K562 (cell line): ENCODE results near the gene RGMB. TPM values are rescaled to one million over a fixed set of nuclear protein-coding genes. Genes with fewer than 3 reads are reported as not detected.

ENCODE experiments used
- ATAC-seq: fragments of 200-7000 bp; cut with Tn5 transposase; 3 replicates; pipeline ENCODE4 v1.9.1; 2020; ENCODE audit warnings: moderate library complexity
- BruUV-seq: library from RNA; stranded (reverse); fragments of 400-500 nt; replicated peaks from 2 replicates; lab custom pipeline; 2021; lab: Mats Ljungman, UMichigan
- CTCF ChIA-PET: fragments of 300-600 bp; formaldehyde crosslinking; extraction: SDS; loops from one replicate; lab custom pipeline; 2021; ENCODE audit warnings: low intra/inter-chr PET ratio; lab: Yijun Ruan, JAX
- POLR2A ChIA-PET: fragments of 300-600, 350-650 bp; sonication (Branson Sonifier 250); formaldehyde crosslinking; extraction: SDS; loops from one replicate; lab custom pipeline; 2021; ENCODE audit warnings: antibody characterized with exemption, inconsistent platforms; lab: Yijun Ruan, JAX
- DNase-seq, 4 experiments: peaks; one replicate each; pipeline versions ENCODE4 v3.0.0 to v3.0.0-alpha.2; 2011 to 2018; ENCODE audit warnings: low spot score in 3 of 4, mixed read lengths in 3 of 4; ENCODE audit errors: extremely low read depth in 1 of 4
- FAIRE-seq: peaks from 2 replicates; lab custom pipeline; 2011; peaks lifted over from hg19 to GRCh38; lab: Jason Lieb, UNC
- H2AFZ ChIP-seq: 2 replicates; pipeline ENCODE4 v1.6.0; 2011; ENCODE audit warnings: low read depth, low read length, control low read depth, inconsistent platforms
- H3K27ac ChIP-seq: fragments of 200-600 bp; 3 replicates; pipeline ENCODE4 v1.8.0; 2011; ENCODE audit warnings: low read depth, mild to moderate bottlenecking, control low read depth, inconsistent platforms, low read length, moderate library complexity, mixed read lengths; ENCODE audit errors: extremely low read depth
- H3K27me3 ChIP-seq, 2 experiments: fragments of 300-600 bp in 1 of 2; 2 replicates in 1 of 2; 3 replicates in 1 of 2; pipeline versions ENCODE4 v1.6.0 to v1.8.0; 2011; ENCODE audit warnings: inconsistent platforms in 2 of 2, low read length in 2 of 2, mild to moderate bottlenecking in 1 of 2, mixed read lengths in 1 of 2, moderate library complexity in 1 of 2; ENCODE audit not compliant: control insufficient read depth in 2 of 2, insufficient read depth in 2 of 2
- H3K36me3 ChIP-seq: fragments of 300-600 bp; 3 replicates; pipeline ENCODE4 v1.8.0; 2011; ENCODE audit warnings: mild to moderate bottlenecking, low read length, inconsistent platforms; ENCODE audit not compliant: control insufficient read depth, insufficient read depth
- H3K4me1 ChIP-seq, 2 experiments: fragments of 200-600 bp in 1 of 2; replicated peaks in 1 of 2; 2 replicates in 1 of 2; 3 replicates in 1 of 2; pipeline versions ENCODE4 v1.5.1 to v1.8.0; 2011; ENCODE audit warnings: inconsistent platforms in 2 of 2, low read length in 2 of 2, mild to moderate bottlenecking in 1 of 2, mixed read lengths in 1 of 2, moderate library complexity in 1 of 2; ENCODE audit not compliant: control insufficient read depth in 2 of 2, insufficient read depth in 2 of 2
- H3K4me2 ChIP-seq: 2 replicates; pipeline ENCODE4 v1.6.1; 2011; ENCODE audit warnings: low read length, control low read depth, inconsistent platforms, mixed read lengths; ENCODE audit not compliant: insufficient read depth
- H3K4me3 ChIP-seq: fragments of 200-600 bp; sonication (generic), shearing (Covaris generic); 2 replicates; pipeline ENCODE4 v1.5.1; 2016; ENCODE audit warnings: control low read depth, inconsistent platforms
- H3K79me2 ChIP-seq: fragments of 200-600 bp; 3 replicates; pipeline ENCODE4 v1.8.0; 2011; ENCODE audit warnings: low read length, inconsistent platforms; ENCODE audit not compliant: control insufficient read depth, insufficient read depth
- H3K9ac ChIP-seq, 2 experiments: 2 replicates each; pipeline versions ENCODE4 v1.6.0 to v1.6.1; 2011; ENCODE audit warnings: low read depth in 2 of 2, low read length in 2 of 2, control low read depth in 1 of 2, inconsistent platforms in 1 of 2, mild to moderate bottlenecking in 1 of 2, mixed read lengths in 1 of 2; ENCODE audit not compliant: insufficient read depth in 1 of 2
- H3K9me1 ChIP-seq: one replicate; pipeline ENCODE4 v1.6.0; 2011; ENCODE audit warnings: inconsistent platforms, mild to moderate bottlenecking, low read length, moderate library complexity; ENCODE audit not compliant: control insufficient read depth, insufficient read depth
- H3K9me3 ChIP-seq: replicated peaks from 2 replicates; pipeline ENCODE4 v1.5.1; 2011; ENCODE audit warnings: low read depth, low read length, inconsistent platforms; ENCODE audit not compliant: control insufficient read depth, insufficient read depth
- H4K20me1 ChIP-seq: replicated peaks from 2 replicates; pipeline ENCODE4 v1.6.1; 2011; ENCODE audit warnings: low read length, inconsistent platforms, mixed read lengths; ENCODE audit not compliant: control insufficient read depth, insufficient read depth
- JUN ChIP-seq, 2 experiments: sonication (generic) in 1 of 2; formaldehyde crosslinking in 1 of 2; IDR thresholded peaks; 2 replicates each; pipeline versions ENCODE4 v1.6.1 to v1.8.0; 2012 to 2022; ENCODE audit warnings: borderline replicate concordance in 2 of 2, mild to moderate bottlenecking in 2 of 2, improper control_type of control experiment in 1 of 2, low read depth in 1 of 2, low read length in 1 of 2, missing genetic modification reagents in 1 of 2
- U2AF2 ChIP-seq: fragments of 200-400 bp; formaldehyde crosslinking; optimal IDR thresholded peaks from 2 replicates; pipeline ENCODE3; 2017; ENCODE audit warnings: low read depth, mild to moderate bottlenecking, low read length
- whole genome bisulfite sequencing: fragments of 100-300 bp; shearing (Covaris generic); methylation state at CpG from one replicate; pipeline ENCODE4 v1.1.6; 2016; ENCODE audit warnings: low coverage, mixed read lengths; ENCODE audit not compliant: insufficient coverage; ENCODE audit errors: missing lambda C conversion rate; 5-methylcytosine and 5-hydroxymethylcytosine counted together
- in situ Hi-C: fragments of 300-500 bp; cut with MboI; formaldehyde crosslinking; loops from 4 replicates; pipeline ENCODE4 v1.15.0; 2018; ENCODE audit warnings: inconsistent platforms, mixed read lengths
- intact Hi-C: fragments of 100-400 bp; cut with micrococcal nuclease; formaldehyde crosslinking; loops from 2 replicates; pipeline ENCODE4 v1.14.2; 2022
- polyA plus RNA-seq, 8 experiments: library from polyadenylated mRNA; depleted of rRNA in 4 of 8; stranded (reverse) in 5 of 8; unstranded in 3 of 8; fragments of >200 nt; fragmentation: Nextera tagmentation in 2 of 8; fragmentation: Illumina TruSeq in 1 of 8; extraction: Ambion mirVana in 2 of 8; extraction: Trizol in 1 of 8; gene quantifications; 2 replicates each; pipeline versions ENCODE4 v1.2.1 to v1.2.3, GENCODE V29; 2011 to 2014; ENCODE audit warnings: inconsistent platforms in 1 of 8, missing spikeins in 1 of 8
- total RNA-seq, 7 experiments: library from RNA; depleted of rRNA in 6 of 7; stranded (reverse); fragments of >200 nt in 6 of 7; fragmentation: Illumina TruSeq in 2 of 7; extraction: Trizol in 2 of 7; gene quantifications; 2 replicates each; pipeline versions ENCODE4 v1.2.1 to v1.2.3, GENCODE V29; 2011 to 2021; ENCODE audit warnings: low replicate concordance in 1 of 7
- TF ChIP-seq, protein P1 (sequence below): fragments of 450-650 bp; formaldehyde crosslinking; IDR thresholded peaks from 2 replicates; pipeline ENCODE4 v1.4.0; 2022; ENCODE audit warnings: missing genetic modification characterization

The RGMB gene
- total and polyA plus RNA-seq, 9 of the 15 experiments (the other 6 are each of a cell fraction or from before 2014, with no cell fraction given) = 0.03 to 0.38 TPM; not detected in 7

GRCh38 chr5:98781964-98782363, 8.5 kb downstream of the RGMB start (continued):
- TF ChIP-seq JUN (IDR thresholded peaks at IDR 0.05; ENCODE audit: borderline replicate concordance, low read depth, low read length) (no peak), JUN (CRISPR knock-in tag; IDR thresholded peaks at IDR 0.05; ENCODE audit: borderline replicate concordance) (no peak)
- TF ChIP-seq, protein P1, sequence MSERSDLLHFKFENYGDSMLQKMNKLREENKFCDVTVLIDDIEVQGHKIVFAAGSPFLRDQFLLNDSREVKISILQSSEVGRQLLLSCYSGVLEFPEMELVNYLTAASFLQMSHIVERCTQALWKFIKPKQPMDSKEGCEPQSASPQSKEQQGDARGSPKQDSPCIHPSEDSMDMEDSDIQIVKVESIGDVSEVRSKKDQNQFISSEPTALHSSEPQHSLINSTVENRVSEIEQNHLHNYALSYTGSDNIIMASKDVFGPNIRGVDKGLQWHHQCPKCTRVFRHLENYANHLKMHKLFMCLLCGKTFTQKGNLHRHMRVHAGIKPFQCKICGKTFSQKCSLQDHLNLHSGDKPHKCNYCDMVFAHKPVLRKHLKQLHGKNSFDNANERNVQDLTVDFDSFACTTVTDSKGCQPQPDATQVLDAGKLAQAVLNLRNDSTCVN (CRISPR knock-in tag) = no peak

DNA sequence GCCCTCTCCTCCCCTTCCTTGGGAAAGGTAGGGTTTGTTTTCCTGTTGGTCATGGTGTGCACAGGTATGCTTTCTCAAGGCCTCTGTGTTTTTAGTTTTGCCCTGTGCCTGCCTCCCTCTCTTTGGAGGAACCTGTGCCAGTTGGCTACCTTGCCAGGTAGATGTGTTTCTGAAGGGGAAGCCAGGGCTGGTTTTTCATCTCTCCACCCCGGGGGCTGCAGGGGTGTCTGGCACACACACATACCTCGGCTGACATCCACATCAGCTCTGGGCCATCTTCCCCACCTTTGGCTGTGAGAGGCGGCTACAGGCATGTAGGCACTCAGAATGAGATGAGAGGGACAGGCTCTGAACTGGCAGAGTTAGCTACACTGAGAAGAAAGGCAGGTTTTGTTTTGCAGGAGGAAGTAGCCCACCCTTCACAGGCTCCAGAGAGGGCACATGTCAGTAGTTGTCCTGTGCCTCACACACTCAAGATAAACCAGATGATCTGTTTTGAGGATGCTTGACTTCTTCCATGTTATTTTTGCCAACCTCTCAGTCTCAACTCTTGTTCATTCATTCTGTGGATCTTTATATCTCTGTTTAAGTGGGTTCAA, 9.7 kb downstream of the RGMB start:
- H2AFZ ChIP-seq = no peak overlapping the region
- no peaks in the 10 kb centered on the region for H3K79me2 ChIP-seq
- in situ Hi-C loops = no loop called here
- no peaks in the 10 kb centered on the region for H4K20me1 ChIP-seq
- no peak overlapping the region for H3K4me3 ChIP-seq
- H3K27me3 ChIP-seq = no peaks in the 10 kb centered on the region
- H3K9me1 ChIP-seq = no peaks in the 10 kb centered on the region
- POLR2A ChIA-PET = interaction anchor here (0.6 kb wide), 1 partner anchor 353 kb away, joined by 3 read pairs; no protein-coding TSS in a partner anchor
- H3K36me3 ChIP-seq = no peaks in the 10 kb centered on the region
- no peaks in the 10 kb centered on the region for H3K9me3 ChIP-seq
- H3K4me2 ChIP-seq = no peak overlapping the region
- no peak for DNase-seq
- no peak for TF ChIP-seq U2AF2
- TF ChIP-seq, all 486 proteins: peak for 0
- no peaks in the 10 kb centered on the region for H3K4me1 ChIP-seq
- FAIRE-seq = no peak
- ATAC-seq = no peak
- intact Hi-C loops = no loop called here
- BruUV-seq = no TSS peak
- no peak overlapping the region for H3K9ac ChIP-seq
- 3% methylated on average over 3 of the region's 3 CpGs for WGBS
- no peak overlapping the region for H3K27ac ChIP-seq
- CTCF ChIA-PET = no interaction called here
